ENCODE data around the gene STK32C.

DNA sequence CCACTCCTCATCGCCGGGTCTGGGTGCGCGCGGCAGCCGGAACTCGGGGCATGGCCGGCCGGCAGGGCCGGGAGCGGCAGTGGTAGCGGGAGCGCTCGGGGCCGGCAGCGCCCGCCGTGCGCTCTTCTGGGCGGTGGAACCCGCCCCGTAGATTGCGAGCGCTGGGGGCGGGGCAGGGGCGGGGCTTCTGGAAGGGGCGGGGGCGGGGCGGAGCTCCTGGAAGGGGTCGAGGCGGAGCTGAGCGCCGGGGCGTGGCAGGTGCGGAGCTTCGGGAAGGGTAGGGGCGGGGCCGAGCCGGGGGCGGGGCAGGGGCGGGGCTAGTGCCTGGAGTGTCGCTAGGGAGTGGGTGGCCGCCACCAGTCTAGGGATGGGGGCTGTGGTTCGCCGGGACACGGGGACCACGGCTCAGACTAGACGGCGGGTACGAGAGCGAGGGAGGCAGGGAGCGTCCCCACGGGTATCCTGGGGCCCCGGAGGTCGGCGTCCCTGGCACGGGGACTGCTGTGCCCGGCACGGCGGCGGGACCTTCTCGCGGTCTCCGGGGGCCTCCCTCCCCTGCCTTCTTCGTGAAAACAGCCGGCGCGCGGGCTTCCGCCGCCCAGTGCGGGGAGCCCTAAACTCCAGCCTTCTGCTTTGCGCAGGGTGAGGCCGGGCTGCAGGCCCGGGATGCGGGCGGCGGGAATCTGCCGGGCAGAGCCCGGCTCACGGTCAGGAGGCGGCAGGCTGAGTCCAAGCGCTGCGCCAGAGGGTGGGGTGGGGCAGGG is at the start of gene STK32C:
- TF ChIP-seq ZNF274 (IDR thresholded peaks at IDR 0.05; ENCODE audit: low read depth, low read length): no peak
- no peak for TF ChIP-seq YY1 (IDR thresholded peaks at IDR 0.05; ENCODE audit: insufficient read depth, insufficient read length)
